Immature natural killer cell (primary cell): ENCODE data around the gene VPS37C. TPM values are rescaled to one million over a fixed set of nuclear protein-coding genes. Genes with fewer than 3 reads are reported as not detected.
"Not testable (repeated sequence)": the region's sequence is repeated elsewhere in the genome, so short reads cannot be mapped to it uniquely, and the experiment has no call there.

Experiments
- DNase-seq, 3 donors: peaks; one replicate each; pipeline ENCODE4 v3.0.0; 2022; ENCODE audit warnings: mixed read lengths in 1 of 3
- H3K27ac Mint-ChIP-seq, 6 donors: one replicate each; pipeline ENCODE4 v1.8.0; 2020; ENCODE audit warnings: mixed read lengths in 6 of 6, mild to moderate bottlenecking in 5 of 6, inconsistent platforms in 4 of 6, moderate library complexity in 3 of 6
- H3K27me3 Mint-ChIP-seq, 3 donors: one replicate each; pipeline ENCODE4 v1.8.0; 2020 to 2021; ENCODE audit warnings: low read depth in 3 of 3, mild to moderate bottlenecking in 3 of 3, mixed read lengths in 3 of 3, moderate library complexity in 3 of 3, inconsistent platforms in 1 of 3
- H3K36me3 Mint-ChIP-seq, 3 donors: one replicate each; pipeline ENCODE4 v1.8.0; 2020; ENCODE audit warnings: mixed read lengths in 3 of 3, inconsistent platforms in 2 of 3, mild to moderate bottlenecking in 2 of 3
- H3K4me1 Mint-ChIP-seq, 2 donors: one replicate each; pipeline ENCODE4 v1.8.0; 2020; ENCODE audit warnings: inconsistent platforms in 2 of 2, mild to moderate bottlenecking in 2 of 2, mixed read lengths in 2 of 2, moderate library complexity in 1 of 2
- H3K4me3 Mint-ChIP-seq, 5 donors: one replicate each; pipeline ENCODE4 v1.8.0; 2020; ENCODE audit warnings: mild to moderate bottlenecking in 5 of 5, mixed read lengths in 5 of 5, inconsistent platforms in 3 of 5, moderate library complexity in 3 of 5
- H3K9me3 Mint-ChIP-seq, 6 donors: one replicate each; pipeline ENCODE4 v1.8.0; 2020; ENCODE audit warnings: mild to moderate bottlenecking in 6 of 6, mixed read lengths in 6 of 6, inconsistent platforms in 4 of 6, moderate library complexity in 3 of 6
- polyA plus RNA-seq, 3 donors: library from polyadenylated mRNA; unstranded; fragments of 300-500 nt; fragmentation: Illumina TruSeq; gene quantifications; one replicate each; pipeline ENCODE4 v1.2.3, GENCODE V29; 2021

The VPS37C gene
- polyA plus RNA-seq, 3 donors from 2014 or later = 0.36 to 0.95 TPM; not detected in 1

DNA sequence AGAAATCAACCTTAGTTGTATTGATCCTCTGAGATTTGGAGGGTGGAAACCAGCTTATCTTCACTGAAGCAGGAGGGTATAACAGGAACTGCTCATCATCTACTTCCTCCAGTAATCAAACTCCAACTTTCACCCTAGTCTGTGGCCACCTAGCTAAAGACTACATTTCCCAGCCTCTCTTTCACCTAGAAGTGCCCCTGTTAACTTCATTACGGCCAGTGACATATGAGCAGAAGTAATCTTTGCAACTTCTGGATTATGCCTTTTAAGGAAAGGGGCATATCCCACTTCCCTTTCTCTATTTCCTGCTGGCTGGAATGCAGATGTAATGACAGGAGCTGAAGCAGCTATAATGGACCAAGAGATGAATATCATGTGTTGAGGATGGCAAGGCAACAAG is 7.6 kb upstream of the VPS37C start:
- peaks cover 3 to 7% (median 4%) of the 10 kb centered on the region in 3 donors for H3K27me3 Mint-ChIP-seq
- H3K4me3 Mint-ChIP-seq = no peak overlapping the region
- no peak overlapping the region for H3K27ac Mint-ChIP-seq
- peaks cover 9 to 17% of the 10 kb centered on the region in 2 donors for H3K4me1 Mint-ChIP-seq
- H3K36me3 Mint-ChIP-seq = no peaks in the 10 kb centered on the region
- no peaks in the 10 kb centered on the region for H3K9me3 Mint-ChIP-seq
- DNase-seq = no peak

DNA sequence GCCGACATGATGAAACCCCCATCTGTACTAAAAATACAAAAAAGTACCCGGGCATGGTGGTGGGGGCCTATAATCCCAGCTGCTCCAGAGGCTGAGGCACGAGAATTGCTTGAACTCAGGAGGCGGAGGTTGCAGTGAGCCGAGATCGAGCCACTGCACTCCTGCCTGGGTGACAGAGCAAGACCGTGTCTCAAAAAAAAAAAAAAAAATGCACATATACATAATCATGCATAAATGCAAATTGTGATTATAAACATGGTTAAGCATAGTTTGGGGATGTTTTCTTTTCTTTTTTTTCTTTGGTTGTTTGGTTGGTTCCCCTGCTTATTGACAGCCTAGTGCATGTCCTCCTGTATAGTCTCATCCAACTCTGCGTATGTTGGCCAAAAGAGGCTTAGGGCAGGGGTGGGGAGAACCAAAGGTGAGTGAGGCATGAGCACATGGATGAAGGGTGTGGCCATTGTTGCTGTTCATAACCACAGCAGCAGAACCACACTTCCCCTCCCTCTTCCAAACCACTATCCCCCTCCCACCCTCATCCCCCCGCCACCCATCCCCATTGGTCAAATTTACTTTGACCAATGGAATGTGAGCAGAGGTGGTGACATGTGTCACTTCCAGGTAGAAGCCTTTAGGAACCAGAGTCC is 6.9 kb upstream of the VPS37C start:
- H3K4me1 Mint-ChIP-seq = peaks cover 10 to 17% of the 10 kb centered on the region in 2 donors
- no peaks in the 10 kb centered on the region for H3K36me3 Mint-ChIP-seq
- H3K27me3 Mint-ChIP-seq = peaks cover 4 to 5% (median 5%) of the 10 kb centered on the region in 3 donors
- no peak for DNase-seq
- H3K9me3 Mint-ChIP-seq = no peaks in the 10 kb centered on the region
- no peak overlapping the region for H3K4me3 Mint-ChIP-seq
- H3K27ac Mint-ChIP-seq = no peak overlapping the region

DNA sequence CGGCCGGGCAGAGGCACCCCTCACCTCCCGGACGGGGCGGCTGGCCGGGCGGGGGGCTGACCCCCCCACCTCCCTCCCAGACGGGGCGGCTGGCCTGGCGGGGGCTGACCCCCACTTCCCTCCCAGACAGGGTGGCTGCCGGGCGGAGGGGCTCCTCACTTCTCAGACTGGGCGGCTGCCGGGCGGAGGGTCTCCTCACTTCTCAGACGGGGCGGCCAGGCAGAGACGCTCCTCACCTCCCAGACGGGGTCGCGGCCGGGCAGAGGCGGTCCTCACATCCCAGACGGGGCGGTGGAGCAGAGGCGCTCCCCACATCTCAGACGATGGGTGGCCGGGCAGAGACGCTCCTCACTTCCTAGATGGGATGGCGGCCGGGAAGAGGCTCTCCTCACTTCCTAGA is 5.1 kb upstream of the VPS37C start:
- not testable (repeated sequence) for H3K36me3 Mint-ChIP-seq, H3K27ac Mint-ChIP-seq, H3K9me3 Mint-ChIP-seq, H3K4me3 Mint-ChIP-seq, DNase-seq
- Mint-ChIP-seq H3K27me3 (peaks cover 8 to 12% (median 8%) of the 10 kb centered on the region in 3 donors), H3K4me1 (peaks cover 21 to 23% of the 10 kb centered on the region in 2 donors)

DNA sequence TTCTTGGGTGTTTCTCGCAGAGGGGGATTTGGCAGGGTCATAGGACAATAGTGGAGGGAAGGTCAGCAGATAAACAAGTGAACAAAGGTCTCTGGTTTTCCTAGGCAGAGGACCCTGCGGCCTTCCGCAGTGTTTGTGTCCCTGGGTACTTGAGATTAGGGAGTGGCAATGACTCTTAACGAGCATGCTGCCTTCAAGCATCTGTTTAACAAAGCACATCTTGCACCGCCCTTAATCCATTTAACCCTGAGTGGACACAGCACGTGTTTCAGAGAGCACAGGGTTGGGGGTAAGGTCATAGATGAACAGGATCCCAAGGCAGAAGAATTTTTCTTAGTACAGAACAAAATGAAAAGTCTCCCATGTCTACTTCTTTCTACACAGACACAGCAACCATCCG is 4.6 kb upstream of the VPS37C start:
- Mint-ChIP-seq H3K27ac (peak overlapping the region in 1 of 6 donors; percentile 73), H3K27me3 (peaks cover 12 to 15% (median 12%) of the 10 kb centered on the region in 3 donors), H3K4me1 (peaks cover 22 to 26% of the 10 kb centered on the region in 2 donors)
- not testable (repeated sequence) for DNase-seq, H3K36me3 Mint-ChIP-seq, H3K4me3 Mint-ChIP-seq, H3K9me3 Mint-ChIP-seq

DNA sequence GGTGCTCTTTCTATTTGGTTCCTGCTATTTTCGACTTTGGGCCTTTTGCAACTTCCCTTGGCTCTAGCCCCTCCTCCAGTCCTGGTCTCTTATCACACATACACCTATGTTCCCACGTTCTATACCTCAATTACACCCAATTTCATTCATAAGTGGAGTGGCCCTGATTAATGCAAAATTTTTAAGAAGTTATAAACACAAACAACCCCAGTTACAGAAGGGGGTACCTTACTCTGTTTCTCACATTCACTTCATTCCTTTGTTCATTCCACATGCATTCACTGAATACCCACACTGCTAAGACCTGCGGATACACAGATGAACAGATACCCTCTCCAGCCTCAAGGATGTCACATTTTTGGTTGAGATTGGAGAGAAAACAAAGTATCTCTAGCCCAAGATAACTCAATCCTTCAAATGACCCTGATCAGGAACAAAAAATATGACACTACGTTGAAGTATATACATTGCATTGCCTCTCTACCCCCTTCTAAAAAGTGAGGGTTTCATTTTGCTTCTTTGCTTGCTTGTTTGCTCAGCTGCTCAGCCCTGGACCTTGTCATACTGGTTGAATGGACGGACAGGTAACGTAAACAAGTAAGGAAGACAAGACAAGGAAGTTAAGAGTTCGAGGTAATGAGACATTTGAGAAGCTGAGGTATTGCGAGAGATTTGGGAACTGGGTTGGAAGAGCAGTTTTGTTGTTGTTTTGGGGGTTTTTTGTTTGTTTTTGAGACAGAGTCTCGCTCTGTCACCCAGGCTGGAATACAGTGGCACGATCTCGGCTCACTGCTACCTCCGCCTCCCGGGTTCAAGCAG is 3.6 kb upstream of the VPS37C start:
- Mint-ChIP-seq H3K4me3 (peak overlapping the region in 2 of 5 donors; percentile 7 to 21), H3K4me1 (peaks cover 30 to 36% of the 10 kb centered on the region in 2 donors), H3K9me3 (no peaks in the 10 kb centered on the region)

DNA sequence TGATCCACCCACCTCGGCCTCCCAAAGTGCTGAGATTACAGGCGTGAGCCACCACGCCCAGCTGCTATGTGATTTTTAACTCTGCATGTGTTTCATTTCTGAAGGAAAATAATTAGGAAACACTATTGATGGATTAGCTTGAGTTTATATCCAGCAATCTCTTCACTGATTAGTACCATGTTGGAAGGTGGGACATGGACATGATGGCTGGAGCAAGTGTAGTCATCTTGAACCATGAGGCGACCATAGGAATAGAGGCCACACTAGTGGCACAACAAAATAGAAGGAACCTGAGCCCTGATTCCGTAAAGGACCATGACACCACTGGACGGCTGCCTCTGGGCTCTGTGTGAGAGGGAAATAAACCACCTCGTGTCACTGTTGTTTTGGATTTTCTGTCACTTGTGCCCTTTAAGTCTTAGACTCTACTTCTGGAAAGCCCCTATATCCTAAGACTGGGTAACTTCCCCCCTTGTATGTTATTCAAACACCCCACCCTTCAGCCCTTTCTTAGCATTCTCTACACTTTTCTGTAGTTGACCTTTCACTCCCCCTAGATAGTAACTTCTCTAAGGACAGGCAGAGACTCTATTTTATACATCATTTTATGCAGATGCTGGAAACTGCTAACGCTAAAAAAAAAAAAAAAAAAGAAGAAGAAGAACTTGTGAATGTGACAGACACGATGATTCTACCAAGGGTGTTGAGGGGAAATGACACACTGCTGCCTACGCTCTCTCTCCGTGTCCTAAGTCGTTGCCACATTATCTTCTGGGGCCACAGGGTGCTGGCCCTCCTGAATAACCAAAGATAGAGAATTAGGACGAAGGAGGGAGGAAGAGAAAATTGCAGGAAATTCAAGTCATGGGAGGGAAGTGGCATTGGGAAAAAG is 2.7 kb upstream of the VPS37C start:
- H3K27ac Mint-ChIP-seq = peak overlapping the region in 5 of 6 donors; percentile 27 to 73 (median 56)
- H3K4me1 Mint-ChIP-seq = peaks cover 30 to 36% of the 10 kb centered on the region in 2 donors
- H3K9me3 Mint-ChIP-seq = no peaks in the 10 kb centered on the region
- H3K27me3 Mint-ChIP-seq = peaks cover 16 to 21% (median 21%) of the 10 kb centered on the region in 3 donors
- no peaks in the 10 kb centered on the region for H3K36me3 Mint-ChIP-seq
- DNase-seq = no peak
- H3K4me3 Mint-ChIP-seq = peak overlapping the region in 1 of 5 donors; percentile 21

More for the DNA sequence above, 3.6 kb upstream of the VPS37C start:
- Mint-ChIP-seq H3K36me3 (no peaks in the 10 kb centered on the region), H3K27me3 (peaks cover 16 to 21% (median 19%) of the 10 kb centered on the region in 3 donors), H3K27ac (peak overlapping the region in 3 of 6 donors; percentile 54 to 73 (median 56))
- no peak for DNase-seq

DNA sequence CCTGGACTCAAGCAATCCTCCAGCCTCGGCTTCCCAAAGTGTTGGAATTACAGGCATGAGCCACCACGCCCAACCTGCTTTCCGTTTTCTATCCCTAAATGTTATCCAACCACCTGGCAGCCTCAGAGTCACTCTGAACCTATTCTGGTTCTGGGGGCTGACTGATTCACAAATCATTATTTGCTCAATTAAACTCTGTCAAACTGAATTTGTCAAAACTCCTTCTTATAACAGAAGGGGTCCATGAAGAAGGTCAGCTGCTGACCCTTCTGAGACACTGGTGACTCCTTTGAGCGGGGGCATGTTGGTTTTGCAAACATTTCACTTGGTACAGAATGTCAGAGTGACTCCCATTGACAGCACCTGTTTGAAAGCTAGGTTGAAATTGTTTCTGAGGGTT is 1.8 kb upstream of the VPS37C start:
- Mint-ChIP-seq H3K4me3 (peak overlapping the region in 2 of 5 donors; percentile 7 to 18), H3K27ac (peak overlapping the region in 1 of 6 donors; percentile 22), H3K4me1 (peaks cover 30 to 36% of the 10 kb centered on the region in 2 donors), H3K36me3 (no peaks in the 10 kb centered on the region), H3K9me3 (no peaks in the 10 kb centered on the region), H3K27me3 (peaks cover 16 to 23% (median 21%) of the 10 kb centered on the region in 3 donors)
- no peak for DNase-seq

DNA sequence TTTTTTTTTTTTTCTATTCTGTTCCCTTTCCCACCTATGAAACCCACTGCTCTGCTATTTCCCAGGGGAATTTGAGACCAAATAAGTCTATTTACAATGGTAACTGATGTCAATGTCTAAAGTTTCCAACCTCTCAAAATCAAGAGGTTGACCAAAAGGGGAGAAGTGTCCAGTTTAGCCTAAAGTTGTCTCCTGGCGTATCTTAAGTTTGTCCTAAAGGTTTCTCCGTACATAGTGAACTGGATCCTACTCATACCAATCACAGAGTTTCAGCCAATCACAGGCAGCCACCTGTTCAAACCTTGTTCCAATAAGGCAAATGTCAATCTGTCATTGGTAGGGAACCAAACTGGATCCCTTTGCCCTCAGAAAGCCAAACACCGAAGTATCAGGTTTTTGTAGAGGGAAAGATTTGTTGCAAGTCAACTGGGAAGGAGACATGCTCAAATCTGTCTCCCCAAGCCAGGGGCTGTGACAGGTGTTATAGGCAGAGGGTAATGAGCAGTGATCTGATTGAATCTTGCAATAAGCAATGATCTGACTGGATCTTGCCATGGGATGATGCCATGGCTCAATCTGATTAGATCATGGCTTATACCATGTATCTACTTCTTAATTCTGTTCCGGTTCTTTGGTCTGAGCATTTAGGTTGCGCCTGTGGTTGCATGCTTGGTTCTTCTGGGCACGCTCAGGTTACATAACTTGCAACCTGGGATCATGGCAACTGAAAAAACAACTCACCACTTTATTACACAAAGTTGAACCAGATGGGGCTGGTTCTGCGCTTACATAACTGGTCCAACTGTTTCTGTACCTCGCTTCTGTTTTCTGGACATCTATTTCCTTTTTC is 1.1 kb upstream of the VPS37C start:
- Mint-ChIP-seq H3K27ac (peak overlapping the region; percentile 94 to 97 (median 95)), H3K27me3 (peaks cover 15 to 23% (median 21%) of the 10 kb centered on the region in 3 donors), H3K9me3 (no peaks in the 10 kb centered on the region), H3K36me3 (no peaks in the 10 kb centered on the region), H3K4me3 (peak overlapping the region; percentile 89 to 96 (median 93)), H3K4me1 (peaks cover 30 to 36% of the 10 kb centered on the region in 2 donors)
- peak in 1 of 3 donors; percentile 11 for DNase-seq

DNA sequence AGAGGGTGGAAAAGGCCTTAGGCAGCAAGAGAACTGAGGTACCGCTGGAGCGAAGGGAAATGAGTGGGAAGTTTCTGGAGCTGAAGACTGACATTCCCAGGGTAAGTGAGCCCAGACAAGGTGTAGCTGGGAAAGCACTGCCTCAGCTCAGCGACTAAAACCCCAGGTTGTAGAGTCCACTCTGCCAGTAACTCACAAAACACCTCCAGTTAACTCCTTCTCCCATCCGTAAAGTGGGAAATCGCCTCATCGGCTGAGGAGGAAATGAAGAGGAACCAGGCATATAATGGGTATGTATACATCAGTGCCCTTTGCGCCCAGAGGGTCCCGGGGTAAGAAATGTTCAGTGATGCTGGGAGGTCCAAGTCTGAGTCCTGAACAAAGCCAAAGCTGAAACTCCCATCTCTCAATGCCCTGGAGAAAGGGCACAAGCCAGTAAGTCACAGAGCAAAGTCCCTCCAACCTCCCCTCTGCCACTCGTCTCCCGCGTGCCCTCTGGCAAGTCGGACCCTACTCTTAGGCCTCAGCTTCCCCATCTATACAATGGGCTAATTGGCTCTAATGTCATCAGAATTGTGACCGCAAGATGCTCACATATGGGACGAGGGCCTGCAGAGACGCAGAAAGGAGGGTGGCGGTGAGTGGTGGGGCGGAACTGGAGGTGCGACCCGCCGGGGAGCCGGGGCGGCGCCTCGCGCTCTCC is 588 bp downstream of the VPS37C start:
- peak overlapping the region; percentile 82 to 93 (median 87) for H3K4me3 Mint-ChIP-seq
- no peaks in the 10 kb centered on the region for H3K9me3 Mint-ChIP-seq
- H3K27ac Mint-ChIP-seq = peak overlapping the region; percentile 92 to 99 (median 94)
- H3K27me3 Mint-ChIP-seq = peaks cover 15 to 23% (median 21%) of the 10 kb centered on the region in 3 donors
- peaks cover 0 to 5% (median 0%) of the 10 kb centered on the region in 3 donors for H3K36me3 Mint-ChIP-seq
- peaks cover 31 to 36% of the 10 kb centered on the region in 2 donors for H3K4me1 Mint-ChIP-seq
- DNase-seq = no peak

DNA sequence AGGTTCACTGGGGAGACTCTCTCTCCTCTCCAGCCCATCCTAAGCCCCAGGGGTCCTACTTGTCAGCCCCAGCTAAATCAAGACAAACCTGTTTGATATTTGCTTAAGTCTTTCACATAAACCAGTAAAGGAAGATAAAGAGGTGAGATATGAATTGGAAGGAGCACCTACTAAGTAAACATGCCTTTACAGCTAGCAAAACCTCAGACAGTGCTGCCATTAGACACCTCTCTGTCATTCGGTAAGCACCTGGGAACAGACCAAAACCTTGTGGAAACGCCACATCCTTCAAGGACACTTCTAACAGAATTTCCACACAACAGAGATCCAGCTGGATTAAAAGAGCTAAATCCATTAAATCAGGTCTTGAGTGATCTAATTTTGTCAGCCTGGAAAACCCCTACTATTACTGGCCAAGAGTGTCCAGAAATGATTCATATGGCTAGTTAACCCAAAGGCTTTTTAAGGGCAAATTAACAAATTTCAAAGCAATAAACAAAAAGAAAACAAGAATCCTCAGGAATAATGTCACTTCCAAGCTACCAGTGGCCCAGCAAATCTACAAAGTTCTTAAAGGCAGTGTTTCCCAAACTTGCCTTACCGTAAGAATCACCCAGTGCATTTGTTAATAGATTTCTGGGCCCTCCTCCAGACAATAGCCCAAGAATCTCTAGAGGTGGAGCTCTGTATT is 2.4 kb downstream of the VPS37C start:
- Mint-ChIP-seq H3K27me3 (peaks cover 15 to 23% (median 19%) of the 10 kb centered on the region in 3 donors), H3K4me1 (peaks cover 25 to 31% of the 10 kb centered on the region in 2 donors), H3K36me3 (peaks cover 6 to 23% (median 12%) of the 10 kb centered on the region in 3 donors), H3K27ac (peak overlapping the region in 5 of 6 donors; percentile 75 to 95 (median 81)), H3K9me3 (peaks cover 0 to 9% (median 5%) of the 10 kb centered on the region in 6 donors), H3K4me3 (peak overlapping the region in 1 of 5 donors; percentile 40)
- no peak for DNase-seq

DNA sequence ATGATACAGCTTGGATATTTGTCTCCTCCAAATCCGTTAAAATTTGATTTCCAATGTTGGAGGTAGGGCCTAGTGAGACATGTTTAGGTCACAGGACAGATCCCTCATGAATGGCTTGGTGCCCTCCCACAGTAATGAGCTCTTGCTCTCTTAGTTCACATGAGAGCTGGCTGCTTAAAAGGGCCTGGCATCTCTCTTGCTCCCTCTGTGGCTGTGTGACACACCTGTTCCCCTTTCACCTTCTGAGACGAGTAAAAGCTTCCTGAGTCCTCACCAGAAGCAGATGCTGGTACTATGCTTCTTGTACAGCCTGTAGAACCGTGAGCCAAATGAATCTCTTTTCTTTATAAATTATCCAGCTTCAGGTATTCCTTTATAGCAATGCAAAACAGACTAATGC is 3.5 kb downstream of the VPS37C start:
- Mint-ChIP-seq H3K36me3 (peaks cover 6 to 23% (median 12%) of the 10 kb centered on the region in 3 donors), H3K27me3 (peaks cover 16 to 23% (median 17%) of the 10 kb centered on the region in 3 donors), H3K27ac (peak overlapping the region in 2 of 6 donors; percentile 5 to 38), H3K4me1 (peaks cover 21 to 27% of the 10 kb centered on the region in 2 donors), H3K9me3 (peaks cover 0 to 9% (median 5%) of the 10 kb centered on the region in 6 donors), H3K4me3 (no peak overlapping the region)
- DNase-seq = no peak
